ENCODE measurements around the gene JMJD1C.
"Not testable (repeated sequence)": the region's sequence is repeated elsewhere in the genome, so short reads cannot be mapped to it uniquely, and the experiment has no call there.

Gene JMJD1C

DNA sequence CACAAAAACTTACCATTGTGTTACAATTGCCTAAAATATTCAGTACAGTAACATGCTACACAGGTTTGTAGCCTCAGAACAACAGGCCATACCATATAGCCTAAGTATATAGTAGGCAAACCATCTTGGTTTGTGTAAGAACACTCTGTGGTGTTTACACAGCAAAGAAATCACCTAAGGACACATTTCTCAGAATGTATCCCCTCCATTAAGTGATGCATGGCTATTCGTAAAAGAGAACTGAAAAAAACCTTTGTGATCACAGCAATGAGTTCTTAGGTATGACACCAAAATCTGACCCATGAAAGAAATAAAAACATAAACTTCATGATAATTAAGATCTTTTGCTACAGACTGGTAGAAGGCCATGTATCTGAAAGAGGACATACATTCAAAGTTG lies 121.5 kb downstream of the JMJD1C start:
- DNase-seq, result no peak

GRCh38 chr10:63343476-63343875 lies 122.3 kb downstream of the JMJD1C start:
- DNase-seq, result no peak

DNA sequence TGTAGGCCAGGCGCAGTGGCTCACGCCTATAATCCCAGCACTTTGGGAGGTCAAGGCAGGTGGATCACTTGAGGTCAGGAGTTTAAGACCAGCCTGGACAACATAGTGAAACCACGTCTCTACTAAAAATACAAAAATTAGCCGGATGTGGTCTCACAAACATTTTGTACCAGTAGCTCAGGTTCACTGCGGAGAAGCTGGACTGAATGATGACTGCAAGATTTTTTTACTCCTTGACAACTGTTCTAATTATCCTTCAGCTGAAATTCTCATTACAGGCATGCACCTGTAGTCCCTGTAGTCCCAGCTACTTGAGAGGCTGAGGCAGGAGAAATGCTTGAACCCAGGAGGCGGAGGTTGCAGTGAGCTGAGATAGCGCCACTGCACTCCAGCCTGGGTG lies 126.1 kb downstream of the JMJD1C start:
- not testable (repeated sequence) for DNase-seq

DNA sequence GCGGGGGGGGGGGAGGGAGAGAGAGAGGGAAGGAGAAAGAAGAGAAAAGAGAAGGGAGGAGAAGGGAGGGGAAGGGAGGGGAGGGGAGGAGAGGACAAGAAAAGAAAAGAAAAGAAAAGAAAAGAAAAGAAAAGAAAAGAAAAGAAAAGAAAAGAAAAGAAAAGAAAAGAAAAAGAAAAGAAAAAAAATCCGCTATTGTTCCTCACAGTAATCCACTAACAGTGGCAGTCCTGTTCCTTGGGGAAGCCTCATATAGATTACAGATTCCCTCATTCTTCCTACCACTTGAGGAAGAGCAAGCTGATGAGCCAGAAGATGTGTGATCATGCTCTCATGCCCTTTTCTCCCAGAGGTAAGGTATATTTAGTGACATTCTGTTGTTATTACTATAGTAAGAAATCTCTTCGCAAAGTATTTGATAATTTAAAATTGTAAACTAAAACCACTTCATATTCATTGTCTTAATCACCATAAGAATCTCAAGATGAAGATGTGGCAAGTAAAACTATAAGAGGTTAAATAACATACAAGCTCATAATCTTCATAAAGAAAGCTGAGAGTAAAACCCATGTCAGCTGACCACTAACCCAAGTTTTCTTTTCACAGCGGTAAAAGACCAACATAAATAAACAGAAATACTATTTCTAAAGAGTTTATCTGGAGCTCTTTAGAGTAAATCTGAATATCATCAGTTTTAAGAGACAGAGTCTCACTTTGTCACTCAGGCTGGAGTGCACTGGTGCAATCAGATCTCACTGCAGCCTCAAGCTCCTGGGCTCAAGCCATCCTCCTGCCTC lies 128.1 kb downstream of the JMJD1C start:
- no peak for DNase-seq

- DNase-seq, result no peak
Measured at GRCh38 chr10:63331586-63331985, 134.2 kb downstream of the JMJD1C start.

GRCh38 chr10:63324495-63324854 lies 141.3 kb downstream of the JMJD1C start:
- no peak for DNase-seq

- no peak for DNase-seq
Measured at GRCh38 chr10:63323701-63324494, 141.9 kb downstream of the JMJD1C start.

DNA sequence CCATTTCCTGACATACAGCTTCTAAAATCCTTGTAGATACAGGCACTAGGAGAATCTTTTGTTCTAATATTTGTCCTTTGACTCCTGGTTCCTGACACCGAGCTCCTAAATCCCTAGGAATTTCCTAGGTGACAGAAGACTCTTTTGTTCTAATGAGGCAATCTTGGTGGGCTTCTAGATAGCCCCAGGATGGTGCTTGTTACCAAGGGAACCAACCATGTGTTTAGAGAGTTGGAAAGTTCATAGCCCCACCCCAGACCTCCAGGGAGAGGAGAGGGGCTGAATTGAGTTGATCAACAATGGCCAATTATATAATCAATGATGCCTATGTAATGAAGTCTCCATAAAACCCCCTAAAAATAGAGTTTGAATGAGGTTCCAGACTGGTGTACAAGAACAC lies 145.1 kb downstream of the JMJD1C start:
- no peak for DNase-seq

DNA sequence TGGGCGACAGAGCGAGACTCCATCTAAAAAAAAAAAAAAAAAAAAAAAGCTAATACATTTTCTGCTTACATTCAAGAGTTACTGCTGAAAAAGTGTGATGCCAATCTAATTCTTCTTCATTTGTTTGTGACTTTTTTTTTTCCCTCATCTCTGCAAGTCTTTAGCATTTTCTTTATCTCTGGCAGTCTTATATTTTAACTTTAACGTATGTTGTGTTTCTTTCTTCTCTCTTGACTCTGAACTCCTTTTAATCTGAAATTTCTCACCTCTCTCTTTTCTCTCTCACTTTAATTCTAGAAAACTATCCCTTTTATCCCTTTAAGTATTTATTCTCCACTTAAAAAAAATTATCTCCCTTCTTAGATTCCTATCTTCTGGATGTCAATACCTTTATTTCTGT lies 146.5 kb downstream of the JMJD1C start:
- no peak for DNase-seq

- DNase-seq, result no peak
Measured at GRCh38 chr10:63318491-63318890, 147.3 kb downstream of the JMJD1C start.

DNA sequence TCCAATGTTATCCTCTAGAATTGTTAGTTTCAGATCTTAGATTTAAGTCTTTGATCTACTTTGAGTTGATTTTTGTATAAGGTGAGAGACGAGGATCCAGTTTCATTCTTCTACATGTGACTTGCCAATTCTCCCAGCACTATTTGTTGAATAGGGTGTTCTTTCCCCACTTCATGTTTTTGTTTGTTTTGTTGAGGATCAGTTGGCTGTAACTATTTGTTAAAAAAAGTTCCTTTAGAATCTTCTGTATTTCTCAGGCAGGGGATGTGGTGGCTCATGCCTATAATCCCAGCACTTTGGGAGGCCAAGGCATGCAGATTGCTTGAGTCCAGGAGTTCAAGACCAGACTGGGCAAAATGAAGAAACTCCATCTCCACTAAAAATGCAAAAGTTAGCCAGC lies 151.8 kb downstream of the JMJD1C start:
- no peak for DNase-seq

GRCh38 chr10:63313066-63313717 lies 152.6 kb downstream of the JMJD1C start:
- no peak for DNase-seq

- DNase-seq, result no peak
Measured at GRCh38 chr10:63308628-63309027, 157.1 kb downstream of the JMJD1C start.

GRCh38 chr10:63304146-63304545 lies 161.6 kb downstream of the JMJD1C start:
- no peak for DNase-seq

DNA sequence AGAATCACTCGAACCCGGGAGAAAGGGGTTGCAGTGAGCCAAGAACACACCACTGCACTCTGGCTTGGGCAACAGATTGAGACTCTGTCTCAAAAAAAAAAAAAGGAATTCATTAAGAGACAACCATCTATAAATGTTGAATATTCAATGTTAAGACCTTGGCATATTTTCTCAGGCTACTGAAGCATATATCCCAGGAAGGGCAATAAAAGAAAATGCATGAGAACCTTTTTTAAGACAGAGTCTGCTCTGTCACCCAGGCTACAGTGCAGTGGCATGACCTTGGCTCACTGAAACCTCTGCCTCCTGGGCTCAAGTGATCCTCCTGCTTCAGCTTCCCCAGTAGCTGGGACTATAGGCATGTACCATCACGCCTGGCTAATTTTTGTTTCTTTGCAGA lies 165.0 kb downstream of the JMJD1C start:
- no peak for DNase-seq

GRCh38 chr10:63297941-63298340 lies 167.8 kb downstream of the JMJD1C start:
- DNase-seq, result no peak

- no peak for DNase-seq
Measured at GRCh38 chr10:63294781-63295180, 171.0 kb downstream of the JMJD1C start.

GRCh38 chr10:63292847-63293246 lies 172.9 kb downstream of the JMJD1C start:
- not testable (repeated sequence) for DNase-seq

DNA sequence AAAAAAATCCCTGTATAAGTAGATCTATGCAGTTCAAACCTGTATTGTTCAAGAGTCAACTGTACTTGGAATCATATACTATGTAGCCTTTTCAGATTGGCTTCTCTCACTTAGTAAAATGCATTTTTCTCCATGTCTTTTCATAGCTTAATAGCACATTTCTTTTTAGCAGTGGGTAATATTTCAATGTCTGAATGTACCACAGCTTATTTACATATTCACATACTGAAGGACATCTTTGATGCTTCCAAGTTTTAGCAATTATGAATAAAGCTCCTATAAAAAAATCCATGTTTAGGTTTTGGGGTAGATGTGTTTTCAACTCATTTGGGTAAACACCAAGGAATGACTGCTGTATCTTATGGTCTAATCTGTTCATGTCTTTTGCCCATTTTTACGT lies 177.6 kb downstream of the JMJD1C start:
- DNase-seq, result no peak

DNA sequence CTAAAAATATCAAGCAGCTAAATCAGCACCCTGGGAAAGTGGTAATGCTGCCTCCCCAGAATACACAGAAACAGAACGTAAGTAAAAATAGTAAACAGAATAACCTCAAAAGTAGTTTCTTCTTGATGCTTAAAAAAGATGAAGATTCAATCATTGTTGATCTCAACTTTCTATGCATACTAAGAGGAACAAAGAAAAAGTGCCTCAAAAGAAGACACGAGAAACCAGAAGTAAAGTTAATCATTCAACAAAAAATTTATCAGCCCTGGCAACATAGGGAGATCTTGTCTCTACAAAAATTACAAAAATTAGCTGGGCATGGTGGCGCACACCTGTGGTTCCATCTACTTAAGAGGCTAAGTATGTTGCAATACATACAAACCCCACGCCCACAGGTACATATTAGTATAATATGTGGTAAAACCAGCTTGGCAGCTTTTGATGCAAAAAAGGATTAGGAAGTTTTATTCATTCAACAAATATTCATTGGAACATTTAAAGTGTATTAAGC lies 179.0 kb downstream of the JMJD1C start:
- DNase-seq, result no peak

- no peak for DNase-seq
Measured at GRCh38 chr10:63286340-63286739, 179.4 kb downstream of the JMJD1C start.

GRCh38 chr10:63283901-63284300 lies 181.9 kb downstream of the JMJD1C start:
- DNase-seq, result not testable (repeated sequence)

DNA sequence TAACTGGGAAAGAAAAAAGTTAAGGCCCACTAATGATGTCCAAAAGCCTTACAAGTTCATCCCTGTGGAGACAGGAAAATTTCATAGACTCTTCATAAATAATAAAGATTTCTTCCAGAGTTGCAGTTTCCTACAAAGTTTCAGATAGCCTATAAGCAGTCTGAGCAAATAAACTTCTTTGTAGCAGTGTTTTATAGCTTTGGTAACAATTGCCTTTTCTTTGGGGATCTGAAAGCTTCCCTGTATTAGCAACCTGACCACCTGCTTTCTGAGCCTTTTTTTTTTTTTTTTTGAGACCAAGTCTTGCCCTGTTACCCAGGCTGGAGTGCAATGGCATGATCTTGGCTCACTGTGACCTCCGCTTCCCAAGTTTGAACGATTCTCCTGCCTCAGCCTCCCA lies 182.7 kb downstream of the JMJD1C start:
- DNase-seq, result no peak

GRCh38 chr10:63281967-63282366 lies 183.8 kb downstream of the JMJD1C start:
- DNase-seq, result no peak
